VCaP (cell line): Measurements from ENCODE around the gene KCTD3.

Experiments used
- H3K27ac ChIP-seq: fragments of 450-650 bp; 2 replicates; pipeline ENCODE4 v1.5.1; 2017
- TF ChIP-seq, protein P1 (sequence below): fragments of 450-650 bp; conservative IDR thresholded peaks from 2 replicates; pipeline ENCODE4 v1.5.1; 2017; ENCODE audit warnings: mild to moderate bottlenecking, moderate library complexity

KCTD3 gene

DNA sequence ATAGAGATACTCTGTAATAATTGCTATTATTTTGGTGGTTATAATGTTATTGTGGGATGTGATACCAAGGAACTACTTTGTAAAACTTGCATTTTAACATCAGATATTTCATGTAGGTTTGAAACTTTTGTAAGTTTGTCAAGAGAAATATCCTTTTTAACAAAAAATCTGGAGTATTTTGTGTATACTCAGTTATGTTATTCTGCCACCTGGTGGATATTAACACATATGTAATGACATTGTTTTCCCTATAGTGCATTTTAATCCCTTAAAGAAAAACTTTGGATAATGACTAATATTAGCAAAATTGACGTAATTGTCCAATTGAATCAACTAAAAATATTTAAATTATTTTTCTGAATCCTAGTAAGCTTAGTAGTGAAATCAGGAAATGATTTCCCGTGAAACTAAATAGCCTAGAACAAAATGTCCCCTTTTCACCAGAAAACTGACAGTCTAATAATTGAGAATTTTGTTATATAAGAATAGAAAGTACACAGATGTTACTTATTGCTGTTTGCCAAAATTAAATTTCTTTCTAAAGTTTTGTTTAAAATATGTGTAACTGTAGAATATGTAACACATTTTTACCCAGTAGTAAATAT, 39.6 kb downstream of the KCTD3 start:
- no peak overlapping the region for H3K27ac ChIP-seq
- TF ChIP-seq, protein P1, sequence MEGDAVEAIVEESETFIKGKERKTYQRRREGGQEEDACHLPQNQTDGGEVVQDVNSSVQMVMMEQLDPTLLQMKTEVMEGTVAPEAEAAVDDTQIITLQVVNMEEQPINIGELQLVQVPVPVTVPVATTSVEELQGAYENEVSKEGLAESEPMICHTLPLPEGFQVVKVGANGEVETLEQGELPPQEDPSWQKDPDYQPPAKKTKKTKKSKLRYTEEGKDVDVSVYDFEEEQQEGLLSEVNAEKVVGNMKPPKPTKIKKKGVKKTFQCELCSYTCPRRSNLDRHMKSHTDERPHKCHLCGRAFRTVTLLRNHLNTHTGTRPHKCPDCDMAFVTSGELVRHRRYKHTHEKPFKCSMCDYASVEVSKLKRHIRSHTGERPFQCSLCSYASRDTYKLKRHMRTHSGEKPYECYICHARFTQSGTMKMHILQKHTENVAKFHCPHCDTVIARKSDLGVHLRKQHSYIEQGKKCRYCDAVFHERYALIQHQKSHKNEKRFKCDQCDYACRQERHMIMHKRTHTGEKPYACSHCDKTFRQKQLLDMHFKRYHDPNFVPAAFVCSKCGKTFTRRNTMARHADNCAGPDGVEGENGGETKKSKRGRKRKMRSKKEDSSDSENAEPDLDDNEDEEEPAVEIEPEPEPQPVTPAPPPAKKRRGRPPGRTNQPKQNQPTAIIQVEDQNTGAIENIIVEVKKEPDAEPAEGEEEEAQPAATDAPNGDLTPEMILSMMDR, result peak; percentile 76

DNA sequence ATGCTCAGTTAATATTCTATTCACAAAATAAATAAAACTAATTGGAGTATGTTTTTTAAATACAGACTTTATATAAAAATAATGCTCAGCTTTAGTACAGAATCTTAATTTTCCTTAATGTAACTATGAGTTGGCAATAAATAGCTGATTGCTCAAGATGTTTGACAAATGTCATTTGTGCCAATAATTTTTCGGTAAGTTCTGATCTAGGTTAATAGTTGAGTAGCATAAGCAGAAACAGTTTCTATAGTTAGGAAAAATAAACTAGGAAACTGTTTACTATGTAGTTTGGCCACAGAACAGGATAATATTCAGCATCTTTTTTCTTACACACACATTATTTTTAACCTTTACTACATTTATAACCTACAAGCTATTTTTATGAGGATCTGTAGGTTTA, 40.3 kb downstream of the KCTD3 start:
- TF ChIP-seq, protein P1, result no peak
- no peak overlapping the region for H3K27ac ChIP-seq

DNA sequence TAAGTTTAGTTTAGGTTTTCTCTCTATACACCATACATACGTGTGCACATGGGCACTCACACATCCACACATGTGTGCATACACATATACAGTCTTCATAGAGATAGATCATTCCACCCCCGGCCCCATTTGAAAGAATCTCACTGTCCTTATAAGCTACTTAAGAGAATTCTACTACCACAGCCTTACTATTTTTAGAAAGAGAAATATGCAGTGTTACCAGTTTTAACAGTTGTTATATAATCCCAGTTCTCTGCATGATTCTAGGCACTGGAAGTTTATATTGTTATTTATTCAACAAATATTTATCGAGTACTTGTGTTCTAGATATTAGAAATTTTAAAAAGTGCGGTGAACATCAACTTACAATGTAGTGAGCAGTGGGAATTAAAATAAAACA, 41.5 kb downstream of the KCTD3 start:
- TF ChIP-seq, protein P1, result no peak
- H3K27ac ChIP-seq, result no peak overlapping the region

DNA sequence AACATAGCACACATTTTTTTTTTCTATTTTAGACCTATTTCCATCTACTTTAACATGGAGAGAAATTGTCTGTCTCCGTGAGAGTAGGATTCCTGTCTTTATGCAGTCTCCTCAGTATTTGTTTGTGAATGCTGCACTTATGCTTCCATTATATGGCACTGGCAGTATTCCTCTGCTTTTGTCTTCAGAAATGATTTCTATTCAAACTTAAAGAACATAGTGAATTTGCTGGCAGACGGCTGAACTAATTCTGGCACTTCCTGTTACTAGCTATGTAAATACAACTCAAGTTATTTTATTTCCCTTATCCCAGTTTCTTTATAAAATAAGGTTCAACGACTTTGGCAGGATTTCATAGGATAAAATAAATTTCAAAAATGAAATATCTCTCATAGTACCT, 45.3 kb downstream of the KCTD3 start:
- H3K27ac ChIP-seq, result peak overlapping the region; percentile 38
- TF ChIP-seq, protein P1, result no peak

DNA sequence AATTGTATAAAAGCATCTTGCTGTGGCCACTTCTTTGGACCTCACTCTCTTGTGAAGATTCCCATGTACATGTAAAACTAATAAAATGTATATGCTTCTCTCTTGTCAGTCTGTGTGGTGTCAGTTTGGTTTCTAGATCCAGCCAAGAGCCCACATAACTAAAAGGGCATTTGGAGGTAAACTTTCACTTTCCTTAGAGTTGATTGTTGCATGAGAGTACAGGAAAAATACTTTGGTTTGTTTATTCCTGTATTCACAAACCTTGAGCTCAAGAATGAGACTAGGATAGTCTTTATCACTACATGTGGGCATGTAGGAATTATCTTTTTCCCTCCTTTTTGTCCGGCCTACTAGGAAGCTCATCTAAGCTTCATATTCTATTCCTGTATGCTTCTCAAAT, 50.9 kb downstream of the KCTD3 start:
- no peak overlapping the region for H3K27ac ChIP-seq
- TF ChIP-seq, protein P1, result no peak

DNA sequence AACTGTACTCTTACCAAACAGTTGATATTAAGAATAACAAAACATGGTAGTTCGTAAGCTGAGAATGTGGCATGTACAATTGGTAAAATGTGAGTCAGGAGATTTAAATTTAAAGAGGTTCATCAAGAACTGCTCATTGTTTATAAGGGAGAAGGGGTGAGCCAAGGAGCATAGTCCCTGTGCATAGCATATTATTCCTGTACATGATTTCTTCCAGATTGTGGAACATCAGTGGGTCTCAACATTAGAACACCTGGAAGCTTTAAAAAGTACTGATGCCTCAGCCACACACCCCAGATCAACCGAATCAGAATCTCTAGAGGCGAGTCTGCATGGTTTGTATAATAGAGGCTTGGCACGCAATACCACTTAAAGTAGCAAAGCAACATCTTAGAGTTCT, 56.1 kb downstream of the KCTD3 start:
- TF ChIP-seq, protein P1, result no peak
- no peak overlapping the region for H3K27ac ChIP-seq

DNA sequence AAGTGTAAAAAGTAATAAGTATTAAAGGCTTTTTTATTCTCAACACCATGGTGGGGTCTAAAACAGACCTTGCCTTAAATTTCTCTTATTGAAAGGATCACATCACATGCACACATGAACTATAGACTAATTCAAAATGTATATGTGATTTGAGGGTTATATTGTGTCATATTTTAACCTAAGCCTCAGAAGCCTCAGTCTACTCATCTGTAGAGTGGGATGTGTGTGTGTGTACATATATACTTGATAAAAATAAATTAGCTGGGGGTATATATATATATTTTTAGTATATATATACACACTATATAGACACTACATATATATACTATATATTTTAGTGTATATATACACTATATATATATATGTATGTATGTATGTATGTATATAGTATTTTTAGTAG, 58.8 kb downstream of the KCTD3 start:
- no peak overlapping the region for H3K27ac ChIP-seq
- TF ChIP-seq, protein P1, result no peak
